ENCODE measurements around the gene FCHSD2. TPM values are rescaled to one million over a fixed set of nuclear protein-coding genes. Genes with fewer than 3 reads are reported as not detected.

Gene FCHSD2
- total and polyA plus RNA-seq, 2 of the 13 experiments (the other 11 are each of a cell fraction or from before 2014, with no cell fraction given): 20.5 to 24.8 TPM

DNA sequence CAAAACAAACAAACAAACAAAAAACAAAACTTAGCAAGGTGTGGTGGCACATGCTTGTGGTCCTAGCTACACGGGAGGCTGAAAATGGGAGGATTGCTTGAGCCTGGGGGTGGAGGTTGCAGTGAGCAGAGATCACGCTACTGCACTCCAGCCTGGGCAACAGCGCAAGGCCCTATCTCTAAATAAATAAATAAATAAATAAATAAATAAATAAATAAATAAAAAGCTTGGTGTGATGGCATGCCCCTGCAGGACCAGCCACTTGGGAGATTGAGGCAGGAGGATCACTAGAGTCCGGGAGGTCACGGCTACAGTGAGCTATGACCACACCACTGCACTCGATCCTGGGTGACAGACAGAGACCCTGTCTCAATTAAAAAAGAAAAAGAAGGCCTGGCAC is 339.3 kb downstream of the FCHSD2 start (continued):
- TF ChIP-seq ZBTB8A (CRISPR knock-in tag; IDR thresholded peaks at IDR 0.05; ENCODE audit: borderline replicate concordance, low read depth): no peak

DNA sequence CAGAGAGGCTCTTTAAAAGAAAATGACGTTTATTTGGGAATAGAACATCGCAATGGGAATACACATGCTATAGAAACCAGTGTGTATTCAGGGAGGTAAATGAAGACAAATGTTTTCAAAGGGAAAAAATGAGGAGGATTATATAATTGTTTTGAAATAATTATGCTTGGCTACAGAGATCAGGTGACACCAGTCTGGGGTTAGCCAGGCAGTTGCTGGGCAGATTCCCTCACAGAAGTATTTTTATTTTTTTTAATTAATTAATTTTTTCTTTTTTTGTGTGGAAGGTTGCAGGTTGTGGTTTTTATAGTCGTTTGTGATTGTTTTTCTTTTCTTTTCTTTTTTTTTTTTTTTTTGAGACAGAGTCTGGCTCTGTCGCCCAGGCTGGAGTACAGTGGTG is 342.7 kb downstream of the FCHSD2 start:
- in situ Hi-C loops (cut with HindIII; ENCODE audit: extremely low pct_ligation_motif_present, low pct_unique_long_range_greater_than_20kb) (no loop called here), intact Hi-C loops (cut with micrococcal nuclease; ENCODE audit: unreplicated experiment) (no loop called here)
- TF ChIP-seq, protein P1, sequence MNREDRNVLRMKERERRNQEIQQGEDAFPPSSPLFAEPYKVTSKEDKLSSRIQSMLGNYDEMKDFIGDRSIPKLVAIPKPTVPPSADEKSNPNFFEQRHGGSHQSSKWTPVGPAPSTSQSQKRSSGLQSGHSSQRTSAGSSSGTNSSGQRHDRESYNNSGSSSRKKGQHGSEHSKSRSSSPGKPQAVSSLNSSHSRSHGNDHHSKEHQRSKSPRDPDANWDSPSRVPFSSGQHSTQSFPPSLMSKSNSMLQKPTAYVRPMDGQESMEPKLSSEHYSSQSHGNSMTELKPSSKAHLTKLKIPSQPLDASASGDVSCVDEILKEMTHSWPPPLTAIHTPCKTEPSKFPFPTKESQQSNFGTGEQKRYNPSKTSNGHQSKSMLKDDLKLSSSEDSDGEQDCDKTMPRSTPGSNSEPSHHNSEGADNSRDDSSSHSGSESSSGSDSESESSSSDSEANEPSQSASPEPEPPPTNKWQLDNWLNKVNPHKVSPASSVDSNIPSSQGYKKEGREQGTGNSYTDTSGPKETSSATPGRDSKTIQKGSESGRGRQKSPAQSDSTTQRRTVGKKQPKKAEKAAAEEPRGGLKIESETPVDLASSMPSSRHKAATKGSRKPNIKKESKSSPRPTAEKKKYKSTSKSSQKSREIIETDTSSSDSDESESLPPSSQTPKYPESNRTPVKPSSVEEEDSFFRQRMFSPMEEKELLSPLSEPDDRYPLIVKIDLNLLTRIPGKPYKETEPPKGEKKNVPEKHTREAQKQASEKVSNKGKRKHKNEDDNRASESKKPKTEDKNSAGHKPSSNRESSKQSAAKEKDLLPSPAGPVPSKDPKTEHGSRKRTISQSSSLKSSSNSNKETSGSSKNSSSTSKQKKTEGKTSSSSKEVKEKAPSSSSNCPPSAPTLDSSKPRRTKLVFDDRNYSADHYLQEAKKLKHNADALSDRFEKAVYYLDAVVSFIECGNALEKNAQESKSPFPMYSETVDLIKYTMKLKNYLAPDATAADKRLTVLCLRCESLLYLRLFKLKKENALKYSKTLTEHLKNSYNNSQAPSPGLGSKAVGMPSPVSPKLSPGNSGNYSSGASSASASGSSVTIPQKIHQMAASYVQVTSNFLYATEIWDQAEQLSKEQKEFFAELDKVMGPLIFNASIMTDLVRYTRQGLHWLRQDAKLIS (CRISPR knock-in tag; IDR thresholded peaks at IDR 0.05): no peak
- TF ChIP-seq GATAD2A (CRISPR knock-in tag; IDR thresholded peaks at IDR 0.05) (no peak), HMG20A (CRISPR knock-in tag; IDR thresholded peaks at IDR 0.05; ENCODE audit: borderline replicate concordance) (no peak), RFX5 (IDR thresholded peaks at IDR 0.05; ENCODE audit: low read depth, low read length) (peak; percentile 87), CEBPB (IDR thresholded peaks at IDR 0.05; ENCODE audit: borderline replicate concordance, low read depth, low read length) (no peak), DNMT3B (CRISPR knock-in tag; conservative IDR thresholded peaks at IDR 0.05) (no peak), NFKBIZ (CRISPR knock-in tag; IDR thresholded peaks at IDR 0.05) (no peak), ZNF75D (CRISPR knock-in tag; IDR thresholded peaks at IDR 0.05; ENCODE audit: borderline replicate concordance) (no peak)
- TF ChIP-seq, protein P2, sequence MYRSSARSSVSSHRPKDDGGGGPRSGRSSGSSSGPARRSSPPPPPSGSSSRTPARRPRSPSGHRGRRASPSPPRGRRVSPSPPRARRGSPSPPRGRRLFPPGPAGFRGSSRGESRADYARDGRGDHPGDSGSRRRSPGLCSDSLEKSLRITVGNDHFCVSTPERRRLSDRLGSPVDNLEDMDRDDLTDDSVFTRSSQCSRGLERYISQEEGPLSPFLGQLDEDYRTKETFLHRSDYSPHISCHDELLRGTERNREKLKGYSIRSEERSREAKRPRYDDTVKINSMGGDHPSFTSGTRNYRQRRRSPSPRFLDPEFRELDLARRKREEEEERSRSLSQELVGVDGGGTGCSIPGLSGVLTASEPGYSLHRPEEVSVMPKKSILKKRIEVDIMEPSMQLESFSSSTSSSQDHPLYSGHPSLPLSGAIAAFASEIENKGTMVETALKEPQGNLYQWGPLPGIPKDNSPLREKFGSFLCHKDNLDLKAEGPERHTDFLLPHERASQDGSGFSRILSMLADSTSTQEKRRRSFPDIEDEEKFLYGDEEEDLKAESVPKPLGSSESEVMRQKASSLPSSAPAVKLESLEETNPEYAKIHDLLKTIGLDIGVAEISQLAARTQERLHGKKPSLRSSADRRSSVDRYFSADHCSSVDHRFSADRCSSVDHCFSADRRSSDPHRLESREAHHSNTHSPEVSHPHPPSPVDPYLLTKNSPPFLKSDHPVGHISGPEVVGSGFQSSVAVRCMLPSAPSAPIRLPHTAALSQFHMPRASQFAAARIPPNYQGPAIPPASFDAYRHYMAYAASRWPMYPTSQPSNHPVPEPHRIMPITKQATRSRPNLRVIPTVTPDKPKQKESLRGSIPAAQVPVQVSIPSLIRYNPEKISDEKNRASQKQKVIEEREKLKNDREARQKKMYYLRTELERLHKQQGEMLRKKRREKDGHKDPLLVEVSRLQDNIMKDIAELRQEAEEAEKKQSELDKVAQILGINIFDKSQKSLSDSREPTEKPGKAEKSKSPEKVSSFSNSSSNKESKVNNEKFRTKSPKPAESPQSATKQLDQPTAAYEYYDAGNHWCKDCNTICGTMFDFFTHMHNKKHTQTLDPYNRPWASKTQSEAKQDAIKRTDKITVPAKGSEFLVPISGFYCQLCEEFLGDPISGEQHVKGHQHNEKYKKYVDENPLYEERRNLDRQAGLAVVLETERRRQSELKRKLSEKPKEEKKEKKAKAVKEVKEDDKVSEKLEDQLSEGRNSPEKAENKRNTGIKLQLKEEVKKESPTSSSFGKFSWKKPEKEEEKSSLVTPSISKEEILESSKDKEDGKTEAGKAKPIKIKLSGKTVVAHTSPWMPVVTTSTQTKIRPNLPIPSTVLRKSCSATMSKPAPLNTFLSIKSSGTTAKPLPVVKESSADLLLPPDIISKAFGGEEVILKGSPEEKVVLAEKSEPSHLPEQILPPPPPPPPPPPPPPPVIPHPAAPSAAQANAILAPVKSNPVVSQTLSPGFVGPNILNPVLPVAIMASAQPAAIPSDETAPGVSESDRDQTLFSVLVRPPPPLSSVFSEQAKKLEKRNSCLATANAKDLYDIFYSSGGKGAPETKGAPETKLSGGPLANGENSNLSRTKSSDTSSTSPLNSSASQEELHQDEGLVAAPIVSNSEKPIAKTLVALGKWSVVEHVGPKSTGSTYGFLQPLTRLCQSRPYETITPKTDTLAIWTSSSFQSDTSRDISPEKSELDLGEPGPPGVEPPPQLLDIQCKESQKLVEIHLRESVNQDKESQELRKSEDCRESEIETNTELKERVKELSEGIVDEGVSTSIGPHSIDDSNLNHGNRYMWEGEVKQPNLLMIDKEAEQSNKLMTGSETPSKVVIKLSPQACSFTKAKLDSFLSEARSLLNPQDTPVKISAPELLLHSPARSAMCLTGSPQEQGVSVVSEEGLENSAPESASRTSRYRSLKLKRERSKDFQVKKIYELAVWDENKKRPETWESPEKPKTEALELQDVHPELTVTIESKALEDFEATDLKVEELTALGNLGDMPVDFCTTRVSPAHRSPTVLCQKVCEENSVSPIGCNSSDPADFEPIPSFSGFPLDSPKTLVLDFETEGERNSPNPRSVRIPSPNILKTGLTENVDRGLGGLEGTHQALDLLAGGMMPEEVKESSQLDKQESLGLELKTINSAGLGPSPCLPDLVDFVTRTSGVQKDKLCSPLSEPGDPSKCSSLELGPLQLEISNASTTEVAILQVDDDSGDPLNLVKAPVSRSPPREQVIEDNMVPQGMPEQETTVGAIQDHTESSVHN (CRISPR knock-in tag; IDR thresholded peaks at IDR 0.05): no peak
- Histone ChIP-seq H3K4me3 (replicated peaks in 1 of 3; ENCODE audit: insufficient read depth in 1 of 3, low read depth in 2 of 3, low read length in 3 of 3) (no peak overlapping the region), H4K20me1 (ENCODE audit: insufficient read depth, low read length) (no peaks in the 10 kb centered on the region), H3K27ac (ENCODE audit: extremely low read length, insufficient read depth, low read length) (no peak overlapping the region), H3K27me3 (ENCODE audit: control insufficient read depth in 1 of 2, insufficient read depth in 2 of 2, low read length in 2 of 2) (no peaks in the 10 kb centered on the region), H3K4me2 (ENCODE audit: low read depth, low read length) (no peak overlapping the region), H3K9ac (ENCODE audit: insufficient read depth, low read depth, low read length) (no peak overlapping the region), H2AFZ (ENCODE audit: low read length) (no peak overlapping the region), H3K79me2 (ENCODE audit: insufficient read depth, low read length) (no peaks in the 10 kb centered on the region), H3K9me3 (ENCODE audit: low read length) (no peaks in the 10 kb centered on the region), H3K4me1 (ENCODE audit: insufficient read depth, low read length) (peaks cover 11% of the 10 kb centered on the region), H3K36me3 (replicated peaks in 1 of 2; ENCODE audit: control insufficient read depth in 1 of 2, insufficient read depth in 2 of 2, low read length in 2 of 2) (no peaks in the 10 kb centered on the region)
- FAIRE-seq (no peak), ATAC-seq (no peak), DNase-seq (ENCODE audit: low spot score) (no peak)
- no TSS peak for BruUV-seq (replicated peaks)
- whole genome bisulfite sequencing (ENCODE audit: low lambda C conversion rate): 61% methylated on average over 4 of the region's 4 CpGs
- ChIA-PET CTCF (ENCODE audit: low intra/inter-chr PET ratio, low total read pairs) (no interaction called here), POLR2A (no interaction called here)
